NAMALWA (cell line): ENCODE data around the gene ELL.

ENCODE experiments used
- DNase-seq: peaks from one replicate; pipeline ENCODE4 v3.0.0-alpha.2; 2015; ENCODE audit warnings: low spot score

Gene ELL

DNA sequence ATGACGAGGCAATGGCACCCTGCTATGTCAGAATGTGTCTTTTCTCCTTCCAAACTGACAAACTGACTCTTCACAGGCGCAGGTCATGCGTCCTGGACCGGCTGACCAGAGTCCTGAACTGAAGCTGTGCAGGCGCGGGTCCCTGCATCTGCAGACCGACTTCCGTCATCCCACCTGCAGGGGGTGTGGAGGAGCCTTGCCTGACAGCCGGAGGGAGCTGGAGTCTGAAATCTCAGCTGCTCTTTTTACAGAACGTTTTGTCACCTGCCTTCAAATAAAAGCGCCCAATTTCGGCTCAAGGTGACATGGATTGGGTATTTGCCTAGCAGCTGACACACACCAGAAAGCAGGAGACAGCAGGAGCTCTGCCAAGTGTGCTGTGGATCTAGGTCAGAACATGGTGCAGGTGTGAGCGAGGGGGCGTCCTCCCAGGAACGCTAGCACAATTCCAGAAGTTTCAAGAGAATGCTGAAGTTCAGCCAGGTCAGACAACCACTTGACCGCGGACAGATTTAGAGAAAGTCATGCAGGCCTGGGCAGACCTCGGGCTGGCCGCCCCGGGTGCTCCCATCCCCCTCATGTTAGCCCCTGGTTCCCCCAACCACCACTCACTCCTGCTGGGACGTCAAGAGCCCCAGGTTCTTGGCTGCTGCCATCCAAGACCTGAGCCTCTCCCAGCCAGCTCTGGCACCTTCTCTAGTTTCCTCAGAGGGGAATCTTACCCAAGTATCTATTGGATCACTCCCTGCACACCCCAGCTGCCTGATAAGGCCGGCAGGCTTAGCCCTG is 32.8 kb downstream of the ELL start:
- DNase-seq = no peak

DNA sequence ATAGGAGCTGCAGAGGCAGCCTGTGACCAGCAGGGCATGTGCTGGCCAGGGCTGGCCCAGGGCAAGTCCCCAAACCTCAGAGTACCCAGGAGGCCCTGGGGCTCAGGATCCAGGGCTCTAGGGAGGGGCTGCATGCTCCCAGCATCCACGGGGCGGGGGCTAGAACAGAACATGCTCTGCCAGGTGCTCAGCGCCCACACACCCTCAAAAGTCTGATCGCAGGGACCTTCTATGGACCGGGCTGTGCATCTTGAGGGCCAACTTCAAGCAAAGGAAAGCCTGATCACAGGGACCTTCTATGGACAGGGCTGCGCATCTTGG is 33.5 kb downstream of the ELL start:
- DNase-seq = no peak

GRCh38 chr19:18487576-18488402 is 34.1 kb downstream of the ELL start:
- DNase-seq = no peak

DNA sequence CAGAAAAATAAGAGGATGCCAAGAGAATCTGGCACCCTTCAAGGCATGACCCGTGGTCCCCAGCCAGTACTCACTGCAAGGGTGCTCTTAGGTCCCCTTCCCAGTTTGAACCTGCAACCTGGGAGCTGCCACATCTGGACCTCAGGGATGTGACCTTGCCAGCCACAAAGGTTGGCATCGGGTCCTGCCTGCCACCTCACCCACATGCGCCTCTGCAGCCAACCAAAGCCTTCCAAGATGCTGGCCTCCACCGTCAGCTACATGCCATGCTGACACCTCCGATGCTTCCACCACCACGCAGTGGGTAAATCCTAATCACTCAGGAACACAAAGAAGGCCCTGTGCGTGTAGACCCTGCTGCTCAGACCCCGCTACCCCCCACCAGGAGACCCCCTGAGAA is 35.1 kb downstream of the ELL start:
- DNase-seq = no peak

GRCh38 chr19:18484992-18485391 is 36.9 kb downstream of the ELL start:
- DNase-seq = no peak

GRCh38 chr19:18483119-18483890 is 38.6 kb downstream of the ELL start:
- DNase-seq = no peak

- no peak for DNase-seq
Measured at GRCh38 chr19:18481505-18482222, 40.2 kb downstream of the ELL start.

DNA sequence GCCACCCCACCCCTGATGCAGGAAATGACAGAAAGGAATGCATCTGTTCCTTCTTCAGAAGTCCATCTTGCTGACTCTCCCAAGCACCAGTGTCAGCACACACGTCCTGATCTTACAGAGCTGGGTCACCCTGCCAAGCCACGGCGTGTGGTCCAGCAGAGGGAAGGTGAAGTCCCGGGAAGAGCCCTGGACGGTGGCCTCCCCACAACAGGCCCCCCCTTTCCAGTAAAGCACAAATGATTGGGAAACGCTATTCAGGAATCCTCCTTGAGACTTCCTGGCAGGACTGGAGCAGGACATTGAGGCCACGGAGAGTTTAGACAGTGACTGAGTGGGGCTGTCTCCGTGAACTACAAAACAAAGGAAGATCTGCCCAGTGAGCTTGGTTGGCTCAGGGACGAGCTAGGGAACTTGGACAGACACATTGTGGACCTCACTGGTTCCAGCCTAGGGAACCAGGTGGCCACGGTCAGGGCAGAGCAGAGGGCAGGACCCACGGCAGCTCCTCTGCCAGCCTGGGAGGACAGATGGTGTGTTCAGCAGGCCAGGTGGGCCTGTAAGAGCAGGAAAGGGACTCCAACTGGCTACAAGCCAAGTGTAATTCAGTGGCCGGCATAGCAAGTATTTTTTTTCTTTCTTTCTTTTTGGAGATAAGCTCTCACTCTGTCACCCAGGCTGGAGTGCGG is 41.7 kb downstream of the ELL start:
- peak; percentile 41 for DNase-seq

DNA sequence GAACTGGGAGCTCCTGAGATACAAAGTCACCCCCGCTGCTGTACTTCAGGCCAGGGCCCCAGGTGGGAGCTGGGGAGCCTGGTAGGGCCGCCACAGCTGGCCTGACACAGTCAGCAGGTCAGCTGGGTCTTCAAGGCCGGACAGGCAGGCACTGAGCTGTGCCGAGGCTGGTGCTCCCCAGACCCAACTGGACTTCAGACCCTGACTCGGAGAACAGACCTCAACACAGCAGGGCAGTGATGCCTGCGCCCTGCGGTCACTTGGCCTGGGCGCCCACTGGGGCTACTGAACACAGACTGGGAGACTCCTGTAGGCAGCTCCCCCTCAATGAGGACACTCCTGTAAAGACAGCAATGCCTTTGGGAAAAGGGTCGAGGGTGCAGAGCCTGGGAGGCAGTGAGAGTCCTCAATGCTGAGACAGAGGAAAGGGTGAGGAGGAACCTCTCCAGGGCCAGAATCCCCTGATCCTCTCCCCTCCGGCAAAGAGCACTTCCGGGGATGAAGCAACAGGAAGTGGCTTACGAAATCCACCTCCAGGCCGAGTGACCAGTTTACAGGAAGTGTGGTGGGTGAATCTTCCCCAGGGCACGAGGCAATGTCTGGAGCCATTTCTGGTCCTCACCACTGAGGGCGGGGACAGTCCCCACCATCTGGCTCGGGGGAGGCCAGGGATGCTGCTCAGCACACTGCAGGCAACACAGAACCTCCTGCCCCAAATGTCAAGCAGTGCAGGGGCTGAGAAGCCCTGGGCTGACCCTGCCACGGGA is 43.1 kb downstream of the ELL start:
- peak; percentile 61 for DNase-seq

GRCh38 chr19:18477974-18478373 is 43.9 kb downstream of the ELL start:
- peak; percentile 32 for DNase-seq

DNA sequence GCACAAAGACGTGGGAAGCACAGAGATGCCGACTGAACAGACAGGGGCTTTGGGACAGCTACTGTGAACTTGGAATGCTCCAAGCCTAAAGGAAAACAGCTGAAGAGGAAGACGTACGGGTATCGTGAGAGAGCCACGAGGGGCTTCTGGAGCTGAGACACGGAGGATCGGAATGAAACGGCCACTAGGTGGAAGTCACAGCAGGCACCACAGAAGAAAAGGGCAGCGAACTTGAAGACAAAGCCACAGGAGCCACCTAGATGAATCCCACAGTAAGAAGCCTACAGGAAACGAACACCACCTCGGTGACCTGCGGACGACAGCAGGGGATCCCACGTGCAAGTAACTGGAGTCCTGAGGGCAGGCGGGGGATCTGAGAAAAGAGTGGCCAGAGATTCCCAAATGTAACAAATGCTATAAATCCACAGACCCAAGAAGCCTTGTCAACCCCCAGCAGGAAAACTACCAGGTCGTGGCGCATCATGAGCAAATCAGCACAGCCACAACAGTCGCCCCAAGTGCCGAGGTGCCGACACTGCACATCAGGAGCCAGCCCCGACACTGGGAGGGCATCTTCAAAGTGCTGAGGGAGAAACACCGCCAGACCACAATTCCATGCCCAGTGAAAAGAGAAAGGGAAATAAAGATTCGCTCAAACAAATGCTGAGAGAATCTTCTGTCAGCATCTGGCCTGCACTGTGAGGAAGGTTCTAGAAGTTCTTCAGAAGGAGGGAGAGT is 44.7 kb downstream of the ELL start:
- DNase-seq = no peak

- no peak for DNase-seq
Measured at GRCh38 chr19:18476507-18477041, 45.3 kb downstream of the ELL start.

DNA sequence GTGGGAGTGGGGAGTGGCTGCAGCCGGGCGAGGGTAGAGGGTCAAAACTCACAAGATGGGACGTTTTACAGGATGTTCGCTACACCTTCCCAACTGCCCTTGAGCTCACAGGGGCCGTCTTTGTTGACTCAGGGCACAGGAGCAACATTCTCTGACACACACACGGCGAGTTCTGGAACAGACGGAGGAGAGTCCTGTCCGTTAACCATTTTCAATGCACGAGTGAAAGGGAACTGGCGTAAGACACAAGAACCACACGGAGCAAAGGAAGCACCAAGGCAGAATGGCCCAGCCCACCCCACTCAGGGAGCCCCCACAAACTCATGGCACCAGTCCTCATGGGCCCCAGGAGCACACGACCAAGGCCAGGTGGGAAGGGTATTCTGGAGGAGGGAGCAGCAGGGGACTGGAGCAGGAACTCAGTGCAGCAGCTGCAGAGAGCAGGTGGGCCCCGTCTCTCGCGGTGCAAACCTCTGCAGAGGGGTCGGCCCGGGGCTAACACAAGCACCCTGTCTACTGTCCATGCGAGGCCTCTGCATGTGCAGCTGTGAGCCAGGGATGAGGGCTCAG is 46.0 kb downstream of the ELL start:
- no peak for DNase-seq

DNA sequence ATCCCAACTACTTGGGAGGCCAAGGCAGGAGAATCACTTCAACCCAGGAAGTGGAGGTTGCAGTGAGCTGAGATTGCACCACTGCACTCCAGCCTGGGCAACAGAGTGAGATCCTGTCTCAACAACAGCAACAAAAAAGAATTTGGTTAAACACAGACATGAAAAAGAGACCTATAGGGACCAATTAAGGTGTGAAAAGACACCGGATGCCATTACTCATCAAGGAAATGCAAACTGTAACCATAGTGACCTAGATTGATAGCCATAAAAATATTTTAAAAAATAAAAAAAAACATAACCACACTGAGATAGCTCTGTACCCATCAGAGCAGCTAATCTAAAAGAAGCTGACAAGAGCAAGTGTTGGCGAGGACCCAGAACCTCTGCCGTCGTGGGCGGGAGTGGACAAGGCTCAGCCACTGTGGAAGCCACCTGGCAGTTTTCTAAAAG is 46.8 kb downstream of the ELL start:
- DNase-seq = no peak

GRCh38 chr19:18474366-18474887 is 47.4 kb downstream of the ELL start:
- no peak for DNase-seq

DNA sequence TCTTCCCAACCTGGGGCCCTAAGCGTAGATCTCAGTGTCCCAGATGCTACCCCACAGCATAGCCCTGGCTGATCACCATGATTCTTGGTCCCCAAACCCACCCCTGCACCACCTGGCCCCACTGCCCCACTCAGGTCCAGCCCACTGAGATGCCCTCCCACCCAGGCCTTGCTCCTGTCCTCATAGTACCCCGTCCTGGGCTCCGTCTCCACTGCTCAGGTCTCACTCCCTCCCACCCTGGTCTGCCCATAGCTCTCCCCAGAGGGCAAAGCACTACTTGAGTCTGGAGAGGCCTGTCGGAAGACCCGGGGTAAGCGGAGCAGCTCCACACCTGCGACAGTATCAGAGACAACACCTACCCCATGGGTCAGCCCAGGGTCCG is 48.2 kb downstream of the ELL start:
- DNase-seq = no peak

- DNase-seq = no peak
Measured at GRCh38 chr19:18473003-18473705, 48.7 kb downstream of the ELL start.

DNA sequence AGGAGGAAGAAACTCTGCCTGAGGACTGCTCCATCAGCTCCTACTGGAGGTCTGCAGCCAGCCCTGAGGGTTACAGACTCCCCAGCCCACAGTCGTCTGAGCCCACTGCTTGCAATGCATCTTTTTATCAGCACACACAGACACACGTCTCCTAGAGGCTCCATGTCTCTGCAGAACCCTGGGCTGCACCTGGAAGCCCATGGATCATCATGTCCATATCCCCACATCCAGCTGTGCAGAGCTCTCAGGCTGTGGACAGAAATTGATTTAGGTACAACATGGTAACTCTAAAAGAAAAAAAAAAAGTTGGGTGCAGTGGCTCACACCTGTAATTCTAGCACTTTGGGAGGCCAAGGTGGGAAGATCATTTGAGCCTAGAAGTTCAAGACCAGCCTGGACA is 51.1 kb downstream of the ELL start:
- DNase-seq = no peak
